Stimulated activated CD8-positive, alpha-beta memory T cell treated with anti-CD3 and anti-CD28 coated beads, Interleukin-12 subunit alpha, Interleukin-12 subunit beta, amount 100 ng/mL, for 1 hour (primary cell): Measurements from ENCODE around the gene SAPCD2.

Source experiments
- DNase-seq: peaks from one replicate; pipeline ENCODE4 v3.0.0-alpha.2; 2020; ENCODE audit warnings: low read depth

Gene SAPCD2

GRCh38 chr9:137080260-137081122, 10.1 kb upstream of the SAPCD2 start:
- DNase-seq: no peak

- DNase-seq: no peak
These were observed 9.0 kb upstream of the SAPCD2 start for GRCh38 chr9:137079401-137079787.

- DNase-seq: no peak
These were observed 8.5 kb upstream of the SAPCD2 start for GRCh38 chr9:137078701-137079400.

- DNase-seq: no peak
These were observed 7.7 kb upstream of the SAPCD2 start for GRCh38 chr9:137077758-137078693.

GRCh38 chr9:137077010-137077747, 6.8 kb upstream of the SAPCD2 start, which contains the start of gene UAP1L1:
TSS of gene UAP1L1 (plus strand) at chr9:137077517. CDS start at chr9:137077533, 16 bp downstream.
- no peak for DNase-seq

GRCh38 chr9:137076636-137077009, 6.3 kb upstream of the SAPCD2 start:
- DNase-seq: no peak

- DNase-seq: no peak
These were observed 5.0 kb upstream of the SAPCD2 start for GRCh38 chr9:137075275-137075775.

GRCh38 chr9:137074657-137075274, 4.4 kb upstream of the SAPCD2 start:
- no peak for DNase-seq

- no peak for DNase-seq
These were observed 3.6 kb upstream of the SAPCD2 start for GRCh38 chr9:137073992-137074399.

- DNase-seq: no peak
These were observed 925 bp upstream of the SAPCD2 start for GRCh38 chr9:137071282-137071681.

- DNase-seq: no peak
These were observed 534 bp upstream of the SAPCD2 start for GRCh38 chr9:137070906-137071275.

- DNase-seq: no peak
These were observed 757 bp downstream of the SAPCD2 start for GRCh38 chr9:137069508-137070091.

GRCh38 chr9:137068539-137069507, 1.5 kb downstream of the SAPCD2 start:
- no peak for DNase-seq

GRCh38 chr9:137067860-137068538, 2.4 kb downstream of the SAPCD2 start:
- DNase-seq: peak; percentile 77

GRCh38 chr9:137066096-137066861, 4.1 kb downstream of the SAPCD2 start:
- no peak for DNase-seq

- no peak for DNase-seq
These were observed 4.9 kb downstream of the SAPCD2 start for GRCh38 chr9:137065336-137065967.

GRCh38 chr9:137064880-137065164, 5.5 kb downstream of the SAPCD2 start:
- DNase-seq: no peak
